Prostate gland (tissue), 2 donors: ENCODE measurements around the gene ROGDI.

Experiments used
- POLR2A ChIP-seq: fragments of 450-650 bp; IDR thresholded peaks from one replicate; pipeline ENCODE4 v1.6.1; 2016; ENCODE audit warnings: antibody characterized with exemption, mild to moderate bottlenecking
- POLR2AphosphoS5 ChIP-seq: sonication (generic); formaldehyde crosslinking; IDR thresholded peaks from one replicate; pipeline ENCODE4 v1.6.1; 2017; ENCODE audit warnings: antibody characterized with exemption
- TF ChIP-seq, protein P1 (sequence below), 4 experiments: fragments of 200-600 bp in 2 of 4; fragments of 450-650 bp in 2 of 4; sonication (generic) in 2 of 4; IDR thresholded peaks; 1 replicate in 3 of 4; 2 replicates in 1 of 4; pipeline ENCODE4 v1.5.1; 2016 to 2019; ENCODE audit warnings: antibody characterized with exemption in 4 of 4, mild to moderate bottlenecking in 2 of 4, moderate library complexity in 2 of 4

DNA sequence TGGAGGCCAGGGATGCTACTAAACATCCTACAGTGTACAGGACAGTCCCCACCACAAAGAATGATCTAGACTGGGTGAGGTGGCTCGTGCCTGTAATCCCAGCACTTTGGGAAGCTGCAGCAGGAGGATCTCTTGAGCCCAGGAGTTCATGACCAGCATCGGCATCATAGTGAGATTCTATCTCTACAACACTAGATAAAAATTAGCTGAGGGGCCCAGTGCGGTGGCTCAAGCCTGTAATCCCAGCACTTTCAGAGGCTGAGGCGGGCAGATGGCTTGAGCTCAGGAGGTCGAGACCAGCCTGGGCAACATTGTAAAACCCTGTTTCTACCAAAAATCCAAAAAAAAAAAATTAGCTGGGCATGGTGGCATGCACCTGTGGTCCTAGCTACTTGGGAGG is 30.1 kb downstream of the ROGDI start:
- TF ChIP-seq POLR2AphosphoS5 (no peak), POLR2A (no peak)
- TF ChIP-seq, protein P1, sequence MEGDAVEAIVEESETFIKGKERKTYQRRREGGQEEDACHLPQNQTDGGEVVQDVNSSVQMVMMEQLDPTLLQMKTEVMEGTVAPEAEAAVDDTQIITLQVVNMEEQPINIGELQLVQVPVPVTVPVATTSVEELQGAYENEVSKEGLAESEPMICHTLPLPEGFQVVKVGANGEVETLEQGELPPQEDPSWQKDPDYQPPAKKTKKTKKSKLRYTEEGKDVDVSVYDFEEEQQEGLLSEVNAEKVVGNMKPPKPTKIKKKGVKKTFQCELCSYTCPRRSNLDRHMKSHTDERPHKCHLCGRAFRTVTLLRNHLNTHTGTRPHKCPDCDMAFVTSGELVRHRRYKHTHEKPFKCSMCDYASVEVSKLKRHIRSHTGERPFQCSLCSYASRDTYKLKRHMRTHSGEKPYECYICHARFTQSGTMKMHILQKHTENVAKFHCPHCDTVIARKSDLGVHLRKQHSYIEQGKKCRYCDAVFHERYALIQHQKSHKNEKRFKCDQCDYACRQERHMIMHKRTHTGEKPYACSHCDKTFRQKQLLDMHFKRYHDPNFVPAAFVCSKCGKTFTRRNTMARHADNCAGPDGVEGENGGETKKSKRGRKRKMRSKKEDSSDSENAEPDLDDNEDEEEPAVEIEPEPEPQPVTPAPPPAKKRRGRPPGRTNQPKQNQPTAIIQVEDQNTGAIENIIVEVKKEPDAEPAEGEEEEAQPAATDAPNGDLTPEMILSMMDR (IDR thresholded peaks at IDR 0.05): no peak
